Spleen (tissue), 11 donors: Measurements from ENCODE around the gene CAPG. TPM values are rescaled to one million over a fixed set of nuclear protein-coding genes. Genes with fewer than 3 reads are reported as not detected.

Experiments used
- DNase-seq: peaks from one replicate; pipeline ENCODE4 v3.0.0-alpha.2; 2020
- H3K27ac ChIP-seq, 8 donors: fragments of 200-600 bp; sonication (generic) in 7 of 8; 1 replicate in 4 of 8; 2 replicates in 4 of 8; pipeline versions ENCODE4 v1.5.0 to v1.8.0; 2016 to 2021; ENCODE audit warnings: inconsistent platforms in 4 of 8, mild to moderate bottlenecking in 4 of 8, moderate library complexity in 1 of 8
- H3K27me3 ChIP-seq, 7 donors: fragments of 200-600 bp; sonication (generic) in 6 of 7; replicated peaks in 1 of 7; 1 replicate in 4 of 7; 2 replicates in 3 of 7; pipeline versions ENCODE4 v1.5.0 to v1.8.0; 2016 to 2021; ENCODE audit warnings: inconsistent platforms in 3 of 7, mild to moderate bottlenecking in 1 of 7
- H3K36me3 ChIP-seq, 6 donors: fragments of 200-600 bp; sonication (generic) in 5 of 6; 1 replicate in 4 of 6; 2 replicates in 2 of 6; pipeline versions ENCODE4 v1.5.0 to v1.8.0; 2016 to 2021; ENCODE audit warnings: inconsistent platforms in 2 of 6
- H3K4me1 ChIP-seq, 6 donors: fragments of 200-600 bp; sonication (generic) in 5 of 6; 1 replicate in 3 of 6; 2 replicates in 3 of 6; pipeline versions ENCODE4 v1.5.0 to v1.8.0; 2016 to 2021; ENCODE audit warnings: inconsistent platforms in 3 of 6
- H3K4me3 ChIP-seq, 8 donors: fragments of 200-600 bp; sonication (generic) in 7 of 8; 1 replicate in 4 of 8; 2 replicates in 4 of 8; pipeline versions ENCODE4 v1.5.0 to v1.8.0; 2016 to 2021; ENCODE audit warnings: inconsistent platforms in 4 of 8, mild to moderate bottlenecking in 4 of 8, moderate library complexity in 2 of 8
- H3K9me3 ChIP-seq, 8 donors: fragments of 200-600 bp; sonication (generic) in 7 of 8; 1 replicate in 4 of 8; 2 replicates in 4 of 8; pipeline versions ENCODE4 v1.5.0 to v1.8.0; 2016 to 2021; ENCODE audit warnings: inconsistent platforms in 4 of 8
- CTCF ChIP-seq, 11 experiments: fragments of 200-600 bp in 7 of 11; fragments of 450-650 bp in 4 of 11; sonication (generic) in 4 of 11; IDR thresholded peaks in 8 of 11; conservative IDR thresholded peaks in 3 of 11; 1 replicate in 7 of 11; 2 replicates in 4 of 11; pipeline versions ENCODE4 v1.4.0 to v1.8.0; 2016 to 2021; ENCODE audit warnings: antibody characterized with exemption in 11 of 11, inconsistent platforms in 4 of 11, mild to moderate bottlenecking in 1 of 11
- POLR2A ChIP-seq, 3 donors: fragments of 450-650 bp; IDR thresholded peaks; one replicate each; pipeline ENCODE4 v1.5.1; 2017; ENCODE audit warnings: antibody characterized with exemption in 3 of 3, mild to moderate bottlenecking in 1 of 3
- POLR2AphosphoS5 ChIP-seq, 3 donors: sonication (generic); formaldehyde crosslinking; IDR thresholded peaks; one replicate each; pipeline ENCODE4 v1.5.1; 2017; ENCODE audit warnings: antibody characterized with exemption in 3 of 3
- WGBS, 5 donors: extraction: QIAGEN DNeasy Blood & Tissue Kit in 3 of 5; methylation state at CpG; one replicate each; pipeline versions ENCODE4 v1.1.5 to v1.1.7; 2013 to 2018; 5-methylcytosine and 5-hydroxymethylcytosine counted together
- intact Hi-C: fragments of 100-400 bp; cut with DNase I; formaldehyde crosslinking; loops from one replicate; pipeline ENCODE4 v1.15.0; 2023; ENCODE audit warnings: low total_unique reads
- polyA plus RNA-seq, 3 donors: library from polyadenylated mRNA; stranded (reverse); fragments of 200-250 nt; gene quantifications; one replicate each; pipeline ENCODE4 v1.2.1, GENCODE V29; 2013
- total RNA-seq, 7 donors: library from RNA; depleted of rRNA in 3 of 7; stranded (reverse); fragments of >200 nt in 3 of 7; fragmentation: NEBNext Ultra II Directional in 4 of 7; extraction: Animal tissue kit (Norgen Biotek cat#: 25700) in 4 of 7; gene quantifications; one replicate each; pipeline versions ENCODE4 v1.1.0 to v1.2.1, GENCODE V29; 2016 to 2021
- donor health status: healthy with polysubstance abuse.
- donor health status: DM: no; HTN: no; CAD: no; lungs with moderate emphysema.
- donor health status: DM: no; HTN: no; CAD: no.
- donor health status: Bipolar disorder and iron deficiency.
- donor health status: healthy.
- donor health status: DM: no; HTN: no; CAD: no.
- donor health status: DM: yes; HTN: yes; CAD: no.

CAPG gene
- total and polyA plus RNA-seq, 10 donors = 31.1 to 196 (median 59.0) TPM

- Histone ChIP-seq H3K9me3 (peaks cover 0 to 26% (median 19%) of the 10 kb centered on the region in 8 donors), H3K36me3 (peaks cover 3 to 99% (median 40%) of the 10 kb centered on the region in 6 donors), H3K4me1 (no peaks in the 10 kb centered on the region), H3K27me3 (no peaks in the 10 kb centered on the region), H3K4me3 (no peak overlapping the region), H3K27ac (no peak overlapping the region)
- DNase-seq = no peak
- intact Hi-C loops = no loop called here
- 89 to 98% (median 91%) methylated on average over 5 of the region's 5 CpGs for WGBS, 5 donors
- TF ChIP-seq POLR2A (IDR thresholded peaks at IDR 0.05) = no peak
- TF ChIP-seq CTCF (IDR thresholded peaks at IDR 0.05 in 8 of 11, conservative IDR thresholded peaks at IDR 0.05 in 3 of 11) = no peak
- no peak for TF ChIP-seq POLR2AphosphoS5 (IDR thresholded peaks at IDR 0.05)
Observed at GRCh38 chr2:85378257-85378656, 31.9 kb downstream of the CAPG start.

GRCh38 chr2:85377083-85377482, 33.1 kb downstream of the CAPG start:
- Histone ChIP-seq H3K27me3 (no peaks in the 10 kb centered on the region), H3K27ac (no peak overlapping the region), H3K9me3 (peaks cover 0 to 26% (median 19%) of the 10 kb centered on the region in 8 donors), H3K36me3 (peaks cover 3 to 99% (median 40%) of the 10 kb centered on the region in 6 donors), H3K4me3 (no peak overlapping the region), H3K4me1 (no peaks in the 10 kb centered on the region)
- intact Hi-C loops = no loop called here
- no peak for DNase-seq
- TF ChIP-seq POLR2AphosphoS5 (IDR thresholded peaks at IDR 0.05) (no peak), POLR2A (IDR thresholded peaks at IDR 0.05) (no peak), CTCF (IDR thresholded peaks at IDR 0.05 in 8 of 11, conservative IDR thresholded peaks at IDR 0.05 in 3 of 11) (no peak)
- WGBS, 5 donors = 91 to 96% (median 93%) methylated on average over 11 of the region's 11 CpGs

- H3K4me3 ChIP-seq = no peak overlapping the region
- H3K4me1 ChIP-seq = no peaks in the 10 kb centered on the region
- no peak for DNase-seq
- no peak for TF ChIP-seq POLR2AphosphoS5 (IDR thresholded peaks at IDR 0.05)
- TF ChIP-seq POLR2A (IDR thresholded peaks at IDR 0.05) = no peak
- TF ChIP-seq CTCF (IDR thresholded peaks at IDR 0.05 in 8 of 11, conservative IDR thresholded peaks at IDR 0.05 in 3 of 11) = no peak
- intact Hi-C loops = no loop called here
- no peak overlapping the region for H3K27ac ChIP-seq
- peaks cover 0 to 26% (median 19%) of the 10 kb centered on the region in 8 donors for H3K9me3 ChIP-seq
- no peaks in the 10 kb centered on the region for H3K27me3 ChIP-seq
- WGBS, 5 donors = 94 to 96% (median 95%) methylated on average over 5 of the region's 5 CpGs
- peaks cover 3 to 99% (median 40%) of the 10 kb centered on the region in 6 donors for H3K36me3 ChIP-seq
Observed at GRCh38 chr2:85376291-85377065, 33.7 kb downstream of the CAPG start.

- H3K36me3 ChIP-seq = peaks cover 0 to 99% (median 3%) of the 10 kb centered on the region in 6 donors
- DNase-seq = no peak
- 87 to 95% (median 92%) methylated on average over 11 of the region's 11 CpGs for WGBS, 5 donors
- no peaks in the 10 kb centered on the region for H3K27me3 ChIP-seq
- TF ChIP-seq POLR2AphosphoS5 (IDR thresholded peaks at IDR 0.05) (no peak), POLR2A (IDR thresholded peaks at IDR 0.05) (no peak), CTCF (IDR thresholded peaks at IDR 0.05 in 8 of 11, conservative IDR thresholded peaks at IDR 0.05 in 3 of 11) (no peak)
- no peaks in the 10 kb centered on the region for H3K4me1 ChIP-seq
- intact Hi-C loops = no loop called here
- H3K9me3 ChIP-seq = peaks cover 0 to 10% (median 2%) of the 10 kb centered on the region in 8 donors
- H3K27ac ChIP-seq = no peak overlapping the region
- no peak overlapping the region for H3K4me3 ChIP-seq
Observed at GRCh38 chr2:85371045-85371444, 39.1 kb downstream of the CAPG start.
